HG03196 (cell line): Measurements from ENCODE around the gene TIGAR.

Experiments
- ATAC-seq: cut with Tn5 transposase; IDR thresholded peaks from one replicate; pipeline ENCODE4 v1.9.1; 2021; ENCODE audit not compliant: unreplicated experiment

TIGAR gene

GRCh38 chr12:4320853-4321701, at the start of gene TIGAR:
TIGAR (plus strand) TSS chr12:4321213; CDS start chr12:4321272, 59 bp downstream.
- ATAC-seq: peak; percentile 93

- peak; percentile 35 for ATAC-seq
Measured at GRCh38 chr12:4271717-4272423, 49.1 kb upstream of the TIGAR start.

DNA sequence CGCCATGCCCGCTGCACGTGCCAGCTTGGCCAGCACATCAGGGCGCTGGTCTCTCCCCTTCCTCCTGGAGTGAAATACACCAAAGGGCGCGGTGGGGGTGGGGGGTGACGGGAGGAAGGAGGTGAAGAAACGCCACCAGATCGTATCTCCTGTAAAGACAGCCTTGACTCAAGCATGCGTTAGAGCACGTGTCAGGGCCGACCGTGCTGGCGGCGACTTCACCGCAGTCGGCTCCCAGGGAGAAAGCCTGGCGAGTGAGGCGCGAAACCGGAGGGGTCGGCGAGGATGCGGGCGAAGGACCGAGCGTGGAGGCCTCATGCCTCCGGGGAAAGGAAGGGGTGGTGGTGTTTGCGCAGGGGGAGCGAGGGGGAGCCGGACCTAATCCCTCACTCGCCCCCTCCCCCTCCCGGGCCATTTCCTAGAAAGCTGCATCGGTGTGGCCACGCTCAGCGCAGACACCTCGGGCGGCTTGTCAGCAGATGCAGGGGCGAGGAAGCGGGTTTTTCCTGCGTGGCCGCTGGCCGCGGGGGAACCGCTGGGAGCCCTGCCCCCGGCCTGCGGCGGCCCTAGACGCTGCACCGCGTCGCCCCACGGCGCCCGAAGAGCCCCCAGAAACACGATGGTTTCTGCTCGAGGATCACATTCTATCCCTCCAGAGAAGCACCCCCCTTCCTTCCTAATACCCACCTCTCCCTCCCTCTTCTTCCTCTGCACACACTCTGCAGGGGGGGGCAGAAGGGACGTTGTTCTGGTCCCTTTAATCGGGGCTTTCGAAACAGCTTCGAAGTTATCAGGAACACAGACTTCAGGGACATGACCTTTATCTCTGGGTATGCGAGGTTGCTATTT, 48.4 kb upstream of the TIGAR start:
- peak; percentile 7 for ATAC-seq

- no peak for ATAC-seq
Measured at GRCh38 chr12:4273273-4273651, 47.8 kb upstream of the TIGAR start.

DNA sequence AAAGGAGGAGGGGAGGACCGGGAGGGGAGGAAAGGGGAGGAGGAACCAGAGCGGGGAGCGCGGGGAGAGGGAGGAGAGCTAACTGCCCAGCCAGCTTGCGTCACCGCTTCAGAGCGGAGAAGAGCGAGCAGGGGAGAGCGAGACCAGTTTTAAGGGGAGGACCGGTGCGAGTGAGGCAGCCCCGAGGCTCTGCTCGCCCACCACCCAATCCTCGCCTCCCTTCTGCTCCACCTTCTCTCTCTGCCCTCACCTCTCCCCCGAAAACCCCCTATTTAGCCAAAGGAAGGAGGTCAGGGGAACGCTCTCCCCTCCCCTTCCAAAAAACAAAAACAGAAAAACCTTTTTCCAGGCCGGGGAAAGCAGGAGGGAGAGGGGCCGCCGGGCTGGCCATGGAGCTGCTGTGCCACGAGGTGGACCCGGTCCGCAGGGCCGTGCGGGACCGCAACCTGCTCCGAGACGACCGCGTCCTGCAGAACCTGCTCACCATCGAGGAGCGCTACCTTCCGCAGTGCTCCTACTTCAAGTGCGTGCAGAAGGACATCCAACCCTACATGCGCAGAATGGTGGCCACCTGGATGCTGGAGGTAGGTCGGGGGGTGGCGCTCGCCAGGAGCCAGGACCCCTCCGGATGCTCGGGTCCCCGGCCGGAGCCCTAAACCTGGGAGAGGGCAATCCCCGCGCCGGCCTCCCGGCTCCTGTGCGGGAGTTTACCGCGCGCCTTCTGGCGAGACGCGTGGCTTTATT, 47.2 kb upstream of the TIGAR start, which contains the start of gene CCND2:
TSS of gene CCND2 (plus strand) at position 111 of the 744 bp plus-strand sequence. CDS start at position 390, 279 bp downstream.
- ATAC-seq: peak; percentile 28

DNA sequence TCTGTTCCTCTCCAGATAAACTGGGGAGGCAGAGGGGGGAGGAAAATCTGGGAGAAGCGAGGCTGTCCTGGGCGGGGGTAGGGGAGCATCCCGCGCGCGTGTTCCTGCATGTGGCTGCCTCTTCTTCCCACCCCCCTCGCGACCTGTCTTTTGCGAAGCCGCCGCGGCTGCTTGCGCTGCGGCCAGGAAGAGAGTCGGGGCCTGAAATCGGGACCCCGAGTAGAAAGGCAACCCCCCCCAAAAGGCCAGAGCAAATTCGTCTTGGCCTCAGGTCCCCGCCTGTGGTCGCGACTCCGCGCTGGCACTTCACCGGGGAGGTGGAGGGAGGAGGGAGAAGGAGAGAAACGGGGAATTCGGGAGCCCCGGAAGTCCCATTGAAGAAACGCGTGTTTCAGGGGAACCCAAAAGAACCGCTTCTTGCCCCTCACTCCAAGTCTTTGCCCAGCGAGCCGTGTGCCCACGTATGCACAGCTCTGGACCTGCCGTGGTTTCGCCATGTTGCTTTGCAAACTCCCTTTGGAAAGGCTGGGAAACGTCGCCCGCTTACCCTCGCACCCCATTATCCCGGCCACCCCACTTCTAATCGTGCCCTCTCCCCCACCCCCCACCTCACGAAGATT, 46.5 kb upstream of the TIGAR start:
- ATAC-seq: no peak

- no peak for ATAC-seq
Measured at GRCh38 chr12:4275016-4275869, 45.8 kb upstream of the TIGAR start.

DNA sequence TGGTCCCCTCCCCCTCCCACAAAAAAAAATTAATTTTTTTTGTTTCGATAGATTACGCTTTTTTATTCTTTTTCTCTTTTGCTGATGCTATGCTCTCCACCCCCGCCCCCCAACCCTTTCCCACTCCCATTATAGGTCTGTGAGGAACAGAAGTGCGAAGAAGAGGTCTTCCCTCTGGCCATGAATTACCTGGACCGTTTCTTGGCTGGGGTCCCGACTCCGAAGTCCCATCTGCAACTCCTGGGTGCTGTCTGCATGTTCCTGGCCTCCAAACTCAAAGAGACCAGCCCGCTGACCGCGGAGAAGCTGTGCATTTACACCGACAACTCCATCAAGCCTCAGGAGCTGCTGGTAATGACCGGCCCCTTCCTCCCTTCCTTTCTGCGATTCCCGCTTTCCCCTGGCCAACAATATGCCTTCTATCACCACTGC, 45.1 kb upstream of the TIGAR start:
- ATAC-seq: no peak

- ATAC-seq: peak; percentile 30
Measured at GRCh38 chr12:4276524-4277204, 44.3 kb upstream of the TIGAR start.

DNA sequence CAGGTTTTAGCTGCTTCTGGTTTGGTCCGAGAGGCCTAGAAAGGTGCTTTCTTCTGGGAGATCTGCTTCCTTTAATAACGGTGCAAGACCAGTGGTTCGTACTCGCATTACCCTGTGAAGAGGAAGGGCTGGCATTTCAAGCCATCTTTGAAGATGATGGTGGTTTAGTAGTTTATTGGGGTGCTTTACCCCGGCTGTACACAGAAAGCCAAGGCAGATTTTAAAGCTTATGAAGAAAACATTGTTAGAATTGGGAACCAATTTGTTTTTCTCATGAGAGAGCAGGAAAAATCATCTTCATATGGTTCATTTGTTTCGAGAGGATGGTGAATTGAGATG, 43.8 kb upstream of the TIGAR start:
- ATAC-seq: no peak

DNA sequence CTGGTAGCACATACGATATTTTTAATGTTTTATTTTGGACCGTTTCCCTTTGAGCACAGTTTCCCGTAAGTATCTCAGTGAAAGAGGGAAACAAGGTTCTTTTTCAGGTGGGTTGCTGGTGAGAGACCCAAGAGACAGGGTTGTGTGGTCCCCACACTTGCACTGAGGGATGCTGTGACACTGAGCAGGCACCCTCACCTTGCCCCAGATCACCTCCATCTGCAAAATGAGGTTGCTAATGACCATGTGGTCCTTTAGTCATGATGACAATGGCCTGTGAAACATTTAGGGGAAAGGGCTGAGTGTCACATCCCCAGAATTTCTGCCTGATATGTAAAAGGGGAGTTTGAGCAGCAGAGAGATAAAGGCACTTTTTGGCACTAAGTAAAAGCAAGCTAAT, 43.2 kb upstream of the TIGAR start:
- no peak for ATAC-seq

- no peak for ATAC-seq
Measured at GRCh38 chr12:4278329-4279197, 42.5 kb upstream of the TIGAR start.

DNA sequence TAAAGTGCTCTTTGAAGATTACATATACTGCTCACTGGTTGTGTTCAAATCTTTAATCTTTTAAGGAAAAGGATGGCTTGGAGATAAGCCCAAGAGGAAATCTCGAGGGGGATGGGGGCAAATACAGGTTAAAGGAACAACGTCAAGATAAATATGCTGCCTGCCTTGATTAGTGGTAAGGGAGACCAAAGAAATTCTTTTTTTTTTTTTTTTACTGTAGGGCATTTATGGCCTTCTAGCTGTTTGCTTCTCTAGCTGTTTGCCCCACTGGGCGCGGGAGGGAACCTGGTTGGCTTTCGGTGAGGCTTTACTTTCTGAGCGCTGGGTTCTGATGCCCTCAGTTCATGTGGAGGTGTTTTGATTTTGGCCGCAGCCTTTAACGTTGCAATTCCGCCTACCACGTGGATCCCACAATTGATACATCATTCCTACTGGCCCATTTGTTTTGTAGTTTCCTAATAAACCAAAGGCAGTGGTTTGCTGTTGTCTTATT, 41.8 kb upstream of the TIGAR start:
- no peak for ATAC-seq

- ATAC-seq: no peak
Measured at GRCh38 chr12:4280351-4281163, 40.5 kb upstream of the TIGAR start.

DNA sequence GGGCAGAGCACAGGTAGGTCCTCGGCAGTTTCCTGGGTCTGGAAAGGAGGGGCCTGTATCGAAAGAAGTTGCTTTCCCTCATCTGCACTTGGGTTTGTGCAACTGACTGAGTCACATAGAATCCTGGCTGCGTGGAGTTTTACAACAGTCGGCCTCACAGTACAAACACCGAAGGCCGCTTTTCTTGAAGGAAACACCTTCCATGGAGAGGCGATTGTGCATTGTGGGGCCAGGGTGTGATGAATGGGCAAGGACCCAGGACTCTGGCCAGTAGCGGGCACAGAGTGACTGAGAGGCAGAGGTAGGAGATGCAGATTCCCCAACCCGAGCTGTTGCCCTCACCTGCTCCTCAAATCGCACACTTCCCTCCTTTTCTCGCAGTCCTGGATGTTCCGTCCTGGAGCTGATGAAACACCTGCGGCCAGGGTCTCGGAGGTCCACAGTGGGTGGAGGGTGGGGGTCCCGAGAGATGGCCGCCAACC, 39.8 kb upstream of the TIGAR start:
- ATAC-seq: no peak

- ATAC-seq: no peak
Measured at GRCh38 chr12:4282103-4282891, 38.7 kb upstream of the TIGAR start.
